ENCODE data around the gene KCNK6.

The KCNK6 gene

DNA sequence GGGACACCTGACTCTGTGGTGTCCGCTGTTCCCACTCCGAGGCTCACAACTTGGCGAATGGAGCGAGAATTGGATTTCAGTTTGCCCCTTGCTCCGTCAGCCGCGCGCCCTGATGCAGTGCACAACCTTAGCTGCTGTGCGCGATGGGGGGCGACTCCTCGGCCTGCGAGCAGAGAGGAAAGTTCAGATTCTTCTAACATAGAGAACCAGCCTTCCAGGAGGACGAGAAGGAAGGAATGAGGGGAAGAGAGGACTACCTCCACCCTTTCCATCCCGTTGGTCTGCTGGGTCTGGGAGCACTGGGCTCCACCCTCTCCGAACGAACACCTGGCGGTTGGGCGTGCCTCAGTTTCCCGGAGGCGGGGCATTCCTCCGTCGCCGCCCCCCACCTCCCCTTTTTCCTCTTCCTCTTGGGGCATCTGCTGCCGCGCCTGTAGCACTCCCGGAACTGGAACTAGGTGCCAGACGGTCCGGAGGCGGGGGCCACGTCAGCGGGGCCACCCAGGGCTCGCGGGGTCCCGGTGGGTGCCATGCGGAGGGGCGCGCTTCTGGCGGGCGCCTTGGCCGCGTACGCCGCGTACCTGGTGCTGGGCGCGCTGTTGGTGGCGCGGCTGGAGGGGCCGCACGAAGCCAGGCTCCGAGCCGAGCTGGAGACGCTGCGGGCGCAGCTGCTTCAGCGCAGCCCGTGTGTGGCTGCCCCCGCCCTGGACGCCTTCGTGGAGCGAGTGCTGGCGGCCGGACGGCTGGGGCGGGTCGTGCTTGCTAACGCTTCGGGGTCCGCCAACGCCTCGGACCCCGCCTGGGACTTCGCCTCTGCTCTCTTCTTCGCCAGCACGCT, at the start of gene KCNK6:
Gene KCNK6, plus strand, starts transcription at position 425 of the 838 bp plus-strand sequence. Its CDS starts 106 bp downstream, at position 531.
- in situ Hi-C loops (cut with MboI; ENCODE audit: low sequenced_read_pairs) = no loop called here

DNA sequence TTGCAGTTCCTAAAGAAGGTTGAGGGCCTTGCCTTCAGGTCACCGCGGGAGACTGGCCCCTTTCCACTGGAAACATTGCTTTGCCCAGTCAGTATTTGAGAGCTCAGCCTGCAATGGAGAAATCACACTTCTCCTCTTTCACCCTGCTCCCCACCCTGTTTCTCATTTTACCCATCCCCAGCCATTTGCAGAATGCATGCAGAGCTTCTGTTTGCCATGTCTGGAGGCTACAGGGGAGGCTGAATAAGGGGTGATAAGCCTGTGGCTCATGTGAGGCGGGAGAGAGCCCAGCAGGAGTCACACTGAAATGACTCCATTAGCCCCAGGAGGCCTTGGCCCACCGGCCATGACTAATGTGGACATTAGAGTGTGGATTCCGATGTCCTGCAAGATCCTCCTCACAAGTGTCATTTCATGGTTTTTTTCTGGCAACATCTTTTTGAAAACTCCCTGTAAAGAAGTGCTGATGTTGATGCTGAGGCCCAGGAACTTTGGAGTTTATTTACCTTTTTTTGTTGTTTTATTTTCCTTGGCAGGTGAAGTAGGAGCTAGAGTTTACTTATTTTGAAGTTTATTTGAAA, 49.0 kb upstream of the KCNK6 start:
- in situ Hi-C loops (cut with MboI; ENCODE audit: low sequenced_read_pairs) = no loop called here

DNA sequence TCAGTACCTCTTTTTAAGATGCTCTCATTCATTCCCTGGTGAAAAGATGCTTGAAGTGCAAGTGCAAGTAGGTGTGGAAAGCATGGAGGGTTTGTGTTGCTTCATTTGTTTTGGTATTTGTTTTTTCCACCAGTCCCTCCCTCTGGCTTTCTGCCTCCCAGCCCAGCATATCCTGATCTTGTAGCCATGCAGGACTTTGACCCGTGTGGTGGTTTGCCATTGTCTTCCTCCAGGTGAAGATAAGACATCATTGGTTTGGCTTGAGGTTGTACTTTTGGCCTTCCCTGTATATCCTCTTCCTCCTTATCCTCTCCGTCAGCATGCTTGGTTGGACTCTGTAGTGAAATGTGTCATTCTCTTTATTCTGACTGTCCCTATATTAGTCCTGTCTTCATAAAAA, 46.1 kb upstream of the KCNK6 start:
- in situ Hi-C loops (cut with MboI; ENCODE audit: low sequenced_read_pairs) = no loop called here

DNA sequence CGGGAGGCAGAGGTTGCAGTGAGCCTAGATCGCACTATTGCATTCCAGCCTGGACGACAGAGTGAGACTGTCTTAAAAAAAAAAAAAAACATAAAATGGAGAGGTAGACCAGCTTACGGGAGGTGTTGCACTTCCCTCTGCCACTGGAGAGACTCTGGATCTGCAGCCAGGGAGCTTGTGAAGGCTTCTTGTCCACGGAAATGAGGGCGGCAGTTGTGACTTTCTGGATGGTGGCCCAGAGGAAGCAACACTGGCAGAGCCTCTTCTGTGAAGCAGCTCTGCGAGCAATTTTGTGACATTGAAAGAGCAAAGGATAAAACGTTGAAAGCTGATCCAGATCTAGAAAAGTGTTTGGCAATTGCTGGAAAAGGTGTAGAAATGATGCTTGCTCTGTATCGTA, 44.9 kb upstream of the KCNK6 start:
- in situ Hi-C loops (cut with MboI; ENCODE audit: low sequenced_read_pairs) = no loop called here

DNA sequence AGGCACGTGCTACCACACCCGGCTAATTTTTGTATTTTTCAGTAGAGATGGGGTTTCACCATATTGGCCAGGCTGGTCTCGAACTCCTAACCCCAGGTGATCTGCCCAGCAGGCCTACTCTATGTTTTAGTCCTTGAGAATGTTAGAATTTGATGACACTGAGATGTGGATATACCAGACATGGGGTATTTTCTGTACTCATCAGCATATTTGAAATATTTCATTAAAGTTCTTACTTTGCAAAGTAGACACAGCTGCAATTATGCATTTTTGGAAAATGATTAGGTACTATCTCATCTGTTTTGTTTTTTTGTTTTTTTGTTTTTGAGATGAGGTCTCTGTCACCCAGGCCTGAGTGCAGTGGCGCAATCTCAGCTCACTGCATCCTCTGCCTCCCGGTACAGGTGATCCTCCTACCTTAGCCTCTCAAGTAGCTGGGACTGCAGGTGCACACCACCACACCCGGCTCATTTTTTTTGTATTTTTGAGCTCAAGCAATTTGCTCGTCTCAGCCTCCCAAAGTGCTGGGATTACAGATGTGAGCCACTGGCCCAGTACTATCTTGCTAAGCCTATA, 42.6 kb upstream of the KCNK6 start:
- in situ Hi-C loops (cut with MboI; ENCODE audit: low sequenced_read_pairs) = no loop called here

DNA sequence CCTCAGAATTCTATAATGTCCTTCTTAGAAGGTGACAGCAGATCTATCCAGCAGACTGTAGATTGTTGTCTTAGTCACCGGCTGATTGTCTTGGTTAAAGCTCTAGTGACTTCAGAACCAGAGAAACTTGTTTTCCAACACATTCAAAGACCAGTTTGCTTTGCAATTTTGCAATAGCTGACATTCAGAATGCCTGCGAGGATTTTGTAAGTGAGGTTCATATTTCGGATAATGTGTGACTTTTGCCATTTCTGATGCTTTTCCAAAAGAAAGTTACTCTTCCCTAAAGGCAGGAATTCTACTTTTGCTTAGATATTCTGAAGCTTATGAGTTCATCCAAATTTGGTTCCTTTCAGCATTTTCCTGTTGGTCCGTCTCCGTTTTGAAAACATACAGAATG, 42.1 kb upstream of the KCNK6 start:
- in situ Hi-C loops (cut with MboI; ENCODE audit: low sequenced_read_pairs) = no loop called here

DNA sequence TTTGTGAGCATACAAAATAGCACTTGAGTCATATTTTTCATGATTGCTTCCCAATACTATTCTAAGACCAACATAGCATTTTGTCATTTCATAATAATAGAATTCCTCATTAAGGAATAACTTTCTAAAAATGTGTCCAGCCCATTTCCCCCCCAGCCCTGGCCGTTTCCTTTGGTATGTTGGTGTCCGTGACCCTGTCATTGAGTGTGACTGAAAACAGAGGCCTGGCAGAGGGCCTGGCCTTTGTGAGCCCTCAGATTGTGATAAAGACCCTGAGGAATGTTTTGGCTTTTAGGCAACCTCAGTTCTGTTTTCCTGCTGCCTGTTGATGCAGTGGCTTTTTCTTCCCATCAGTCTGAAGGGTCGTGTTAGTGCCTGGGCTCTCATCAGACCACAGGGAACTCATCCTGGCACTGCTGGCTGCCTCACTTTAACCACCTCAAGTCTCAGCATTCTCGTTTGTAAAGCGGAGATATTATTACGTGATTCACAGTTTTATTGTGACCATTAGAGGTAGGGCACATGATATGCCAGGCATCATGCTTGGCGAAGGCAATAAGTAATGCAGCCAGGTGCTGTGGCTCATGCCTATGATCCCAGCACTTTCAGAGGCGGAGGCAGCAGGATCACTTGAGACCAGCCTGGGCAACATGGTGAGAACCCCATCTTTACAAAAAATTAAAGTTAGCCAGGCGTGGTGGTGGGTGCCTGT, 41.5 kb upstream of the KCNK6 start:
- in situ Hi-C loops (cut with MboI; ENCODE audit: low sequenced_read_pairs) = no loop called here

DNA sequence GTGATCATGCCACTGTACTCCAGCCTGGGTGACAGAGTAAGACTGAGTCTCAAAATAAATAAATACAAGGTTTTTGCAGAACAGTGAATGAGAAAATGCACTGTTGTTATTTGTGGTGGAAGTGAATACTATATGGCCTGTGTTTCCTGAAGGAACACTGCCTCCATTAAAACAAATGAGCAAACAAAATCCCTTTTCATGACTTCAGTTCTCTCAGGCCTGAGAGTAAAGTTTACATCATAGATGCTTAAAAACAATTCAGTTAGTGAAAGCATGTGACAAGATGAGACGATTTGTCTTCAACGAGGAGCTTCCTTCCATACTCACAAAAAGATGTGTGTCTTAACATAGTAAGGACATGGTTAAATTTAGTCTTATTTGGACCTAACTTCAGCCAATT, 40.9 kb upstream of the KCNK6 start:
- in situ Hi-C loops (cut with MboI; ENCODE audit: low sequenced_read_pairs) = no loop called here

DNA sequence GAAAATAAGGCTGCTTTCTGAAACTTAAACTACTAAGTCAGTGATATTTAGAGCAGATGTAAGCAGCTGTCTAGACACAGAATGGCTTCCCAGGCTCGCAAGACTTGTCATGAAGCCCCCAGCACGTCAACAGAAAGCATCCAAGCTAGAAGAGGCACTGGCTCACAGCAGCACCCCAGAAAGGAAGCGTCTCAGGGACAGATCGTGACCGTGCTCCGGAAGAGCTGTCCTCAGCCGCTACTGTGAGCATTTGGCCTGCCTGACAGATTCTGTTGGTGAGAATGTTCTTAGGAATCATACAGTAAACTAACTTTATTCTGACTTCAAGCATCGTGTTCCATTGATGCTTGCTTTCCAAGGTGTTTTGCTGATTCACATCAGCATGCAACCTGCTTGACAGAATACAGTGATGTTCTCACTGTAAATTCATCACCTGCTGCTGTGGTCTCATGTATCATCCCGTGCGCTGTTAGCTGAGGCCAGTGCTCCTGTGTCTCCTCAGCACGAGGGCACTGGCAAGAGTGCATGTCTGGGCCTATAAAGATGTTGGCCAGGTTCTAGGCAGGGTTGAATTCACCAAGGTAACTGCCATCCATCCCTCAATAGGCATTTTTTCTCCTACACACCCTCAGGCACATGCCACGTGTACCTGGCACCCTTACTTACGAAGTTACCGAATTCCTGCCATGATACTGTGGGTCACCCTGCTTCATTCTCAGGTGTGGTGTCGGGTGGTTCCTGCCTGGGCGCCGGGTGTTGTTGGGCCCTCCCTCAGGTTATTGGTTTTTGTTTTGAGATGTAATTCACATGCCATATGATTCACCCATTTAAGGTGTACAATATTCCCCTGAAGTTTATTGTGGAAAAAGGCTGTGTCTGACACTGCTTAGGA, 39.4 kb upstream of the KCNK6 start:
- in situ Hi-C loops (cut with MboI; ENCODE audit: low sequenced_read_pairs) = no loop called here

DNA sequence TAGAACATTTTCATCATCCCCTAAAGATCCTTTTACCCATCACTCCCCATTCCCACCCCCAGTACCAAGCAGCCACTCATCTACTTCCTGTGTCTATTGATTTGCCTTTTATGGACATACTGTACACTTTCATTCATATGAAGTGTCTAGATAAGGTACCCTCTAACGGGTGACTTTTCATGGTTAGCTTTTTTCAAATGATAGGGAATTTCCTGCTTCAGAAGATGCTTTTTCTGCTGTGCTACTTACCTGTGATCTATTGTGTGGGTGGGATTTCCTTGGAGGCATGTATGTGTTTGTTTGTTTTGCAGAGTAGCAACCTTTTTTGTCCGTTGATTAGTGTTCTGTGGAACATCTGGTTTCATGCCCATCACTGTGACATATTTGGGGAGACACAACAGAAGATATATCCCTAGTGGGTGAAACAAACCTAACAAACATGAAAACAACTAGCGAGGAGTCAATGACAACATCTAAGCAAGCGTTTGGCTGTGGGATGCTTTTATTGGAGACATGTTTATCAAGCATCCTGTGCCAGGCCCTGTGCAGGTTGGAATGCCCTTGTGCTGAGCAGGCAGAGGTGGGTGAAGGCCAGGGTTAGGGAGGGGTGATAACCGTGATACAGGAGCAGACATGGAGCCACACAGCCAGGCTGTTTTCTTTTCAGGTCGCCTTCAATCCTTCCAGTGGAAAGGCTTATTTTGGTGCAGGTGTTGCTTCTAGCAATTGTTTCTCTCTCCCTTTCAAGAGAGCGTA, 37.7 kb upstream of the KCNK6 start:
- in situ Hi-C loops (cut with MboI; ENCODE audit: low sequenced_read_pairs) = no loop called here

DNA sequence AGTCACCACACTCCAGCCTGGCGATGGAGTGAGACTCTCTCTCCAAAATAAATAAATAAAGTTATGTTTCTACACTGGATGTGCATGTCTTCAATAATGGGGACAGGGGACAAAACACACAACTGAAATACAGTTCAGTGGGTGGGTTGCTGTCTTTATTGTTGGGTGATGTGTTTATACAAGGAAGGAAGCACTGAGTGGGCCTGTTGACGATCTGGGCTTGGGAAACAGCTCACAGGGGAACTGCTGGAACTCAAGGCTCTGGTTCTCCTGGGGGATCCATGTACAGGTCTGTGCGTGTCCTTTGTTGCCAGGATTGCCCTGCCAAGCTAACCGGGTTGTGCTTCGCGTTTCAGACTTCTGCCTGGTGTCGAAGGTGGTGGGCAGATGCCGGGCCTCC, 36.4 kb upstream of the KCNK6 start:
- in situ Hi-C loops (cut with MboI; ENCODE audit: low sequenced_read_pairs) = no loop called here

DNA sequence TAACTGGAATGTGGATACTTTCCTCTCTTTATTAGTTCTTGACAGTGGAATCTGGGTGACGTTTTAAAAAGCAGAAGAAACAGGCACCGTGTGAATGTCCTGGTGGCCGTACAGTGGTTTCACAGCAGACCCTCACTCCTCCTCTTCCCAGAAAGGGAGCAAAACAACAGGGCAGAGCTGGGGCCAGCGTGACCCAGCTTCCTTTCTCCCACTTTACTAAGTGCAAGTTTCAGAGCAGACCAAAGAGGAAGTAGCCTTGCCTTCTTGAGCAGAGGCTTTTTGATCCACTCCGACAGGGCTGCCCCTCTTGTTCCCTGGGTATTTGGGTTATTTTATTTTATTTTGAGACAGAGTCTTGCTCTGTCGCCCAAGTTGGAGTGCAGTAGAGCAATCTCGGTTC, 35.2 kb upstream of the KCNK6 start:
- in situ Hi-C loops (cut with MboI; ENCODE audit: low sequenced_read_pairs) = no loop called here

DNA sequence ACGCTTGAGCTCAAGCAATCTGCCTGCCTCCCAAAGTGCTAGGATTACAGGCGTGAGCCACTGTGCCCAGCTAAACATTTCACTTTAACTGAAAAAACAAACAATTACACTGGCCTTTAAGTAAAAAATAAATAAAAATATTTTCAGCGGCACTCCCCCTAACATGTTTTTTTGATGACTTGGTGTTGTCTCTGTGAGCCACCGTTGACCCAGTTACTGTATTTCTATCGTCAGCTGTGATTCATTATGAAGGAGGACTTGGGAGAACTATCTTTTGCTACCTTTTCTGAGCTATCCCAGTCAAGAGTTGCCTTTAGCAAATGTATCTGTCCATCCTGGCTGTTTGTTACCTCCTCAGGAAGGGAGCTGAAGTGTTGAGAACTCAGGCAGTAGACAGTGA, 34.1 kb upstream of the KCNK6 start:
- in situ Hi-C loops (cut with MboI; ENCODE audit: low sequenced_read_pairs) = no loop called here

DNA sequence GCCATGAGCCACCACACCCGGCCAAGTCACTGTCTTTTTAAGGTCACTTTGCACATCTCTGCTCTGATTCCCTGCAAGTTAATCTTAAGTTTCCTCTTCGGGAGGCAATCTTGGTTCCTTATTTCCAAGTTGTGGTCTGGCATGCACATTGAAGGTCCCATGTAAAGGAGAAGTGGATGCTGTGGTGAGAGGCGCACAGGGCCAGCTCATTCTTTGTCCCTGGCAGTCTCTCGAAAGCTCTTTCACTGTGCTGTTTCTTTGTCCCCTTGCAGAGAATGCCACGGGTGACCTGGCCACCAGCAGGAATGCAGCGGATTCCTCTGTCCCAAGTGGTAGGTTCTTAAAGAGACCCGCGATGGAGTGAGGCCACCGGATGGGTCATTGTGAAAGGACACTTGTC, 32.0 kb upstream of the KCNK6 start:
- in situ Hi-C loops (cut with MboI; ENCODE audit: low sequenced_read_pairs) = no loop called here

DNA sequence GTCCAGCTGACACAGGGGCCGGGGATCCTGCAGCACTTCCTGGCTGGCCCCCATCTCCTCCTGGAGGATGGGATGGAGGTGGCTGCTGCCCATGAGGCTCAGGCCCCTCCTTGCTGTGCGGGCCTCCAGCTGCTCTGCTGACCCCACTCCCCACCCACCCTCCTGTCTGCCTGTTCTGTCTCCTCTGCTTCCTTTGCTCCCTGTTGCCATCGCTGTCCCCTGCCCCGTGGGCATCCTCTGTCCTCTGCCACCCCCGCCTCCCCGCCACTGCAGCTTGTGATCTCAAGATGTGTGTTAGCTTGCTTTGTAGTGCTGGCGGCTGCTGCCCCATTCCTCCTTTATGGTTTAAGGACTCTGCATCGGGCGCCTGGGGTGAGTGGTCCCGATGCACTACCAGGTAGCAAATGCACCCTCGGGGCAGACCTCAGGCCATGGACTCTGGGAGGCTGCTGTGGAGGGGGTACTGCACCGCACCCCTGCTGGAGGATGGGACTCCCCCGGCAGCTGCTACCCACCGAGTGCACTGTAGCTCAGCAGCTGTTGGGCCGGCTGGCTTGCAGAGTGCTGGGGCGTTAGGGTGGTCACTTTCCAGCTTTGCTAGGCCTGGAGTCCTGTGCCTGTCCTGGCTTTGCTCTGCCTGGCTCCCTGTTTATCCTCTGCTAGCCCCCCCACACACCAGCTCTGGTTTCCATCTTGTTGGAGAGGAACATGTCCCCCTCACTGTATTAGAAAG, 31.4 kb upstream of the KCNK6 start:
- in situ Hi-C loops (cut with MboI; ENCODE audit: low sequenced_read_pairs) = no loop called here

DNA sequence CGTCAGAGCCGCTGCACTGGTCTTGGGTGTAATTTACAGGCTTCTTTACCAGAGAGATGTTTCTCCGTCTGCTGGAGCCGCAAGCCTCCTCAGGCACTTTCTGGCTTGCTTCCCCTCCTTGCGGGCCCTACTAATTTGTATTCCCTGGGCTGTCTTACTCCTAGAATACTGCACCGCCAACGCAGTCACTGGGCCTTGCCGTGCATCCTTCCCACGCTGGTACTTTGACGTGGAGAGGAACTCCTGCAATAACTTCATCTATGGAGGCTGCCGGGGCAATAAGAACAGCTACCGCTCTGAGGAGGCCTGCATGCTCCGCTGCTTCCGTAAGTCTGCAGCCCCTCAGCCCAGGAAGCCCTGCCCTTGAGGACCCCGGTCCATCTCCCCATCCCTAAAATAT, 29.7 kb upstream of the KCNK6 start:
- in situ Hi-C loops (cut with MboI; ENCODE audit: low sequenced_read_pairs) = no loop called here

DNA sequence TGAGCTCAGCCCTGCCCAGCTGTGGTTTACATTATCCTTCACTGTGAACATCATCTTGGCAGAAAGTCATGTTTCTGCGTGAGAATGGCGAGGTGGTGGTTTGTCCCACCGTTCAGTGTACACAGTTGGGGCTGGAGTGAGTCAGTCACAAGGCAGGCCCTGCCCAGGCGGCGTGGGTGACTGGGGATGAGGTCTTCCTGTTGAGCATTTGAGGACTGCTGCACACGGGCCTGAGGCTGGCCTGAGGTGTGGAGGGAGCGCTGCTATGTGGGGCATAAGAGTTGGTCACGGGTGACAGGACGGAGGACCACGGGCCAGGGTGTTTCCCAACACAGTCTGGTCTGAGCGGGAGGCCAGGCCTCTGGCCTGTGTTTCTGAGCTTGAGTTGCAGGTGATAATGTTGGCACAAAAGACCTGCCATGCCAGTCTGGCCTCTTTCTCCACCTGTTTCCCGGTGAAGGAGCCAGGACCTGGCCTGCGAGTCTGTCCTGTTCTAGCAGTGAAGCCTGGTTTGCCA, 29.0 kb upstream of the KCNK6 start:
- in situ Hi-C loops (cut with MboI; ENCODE audit: low sequenced_read_pairs) = no loop called here

DNA sequence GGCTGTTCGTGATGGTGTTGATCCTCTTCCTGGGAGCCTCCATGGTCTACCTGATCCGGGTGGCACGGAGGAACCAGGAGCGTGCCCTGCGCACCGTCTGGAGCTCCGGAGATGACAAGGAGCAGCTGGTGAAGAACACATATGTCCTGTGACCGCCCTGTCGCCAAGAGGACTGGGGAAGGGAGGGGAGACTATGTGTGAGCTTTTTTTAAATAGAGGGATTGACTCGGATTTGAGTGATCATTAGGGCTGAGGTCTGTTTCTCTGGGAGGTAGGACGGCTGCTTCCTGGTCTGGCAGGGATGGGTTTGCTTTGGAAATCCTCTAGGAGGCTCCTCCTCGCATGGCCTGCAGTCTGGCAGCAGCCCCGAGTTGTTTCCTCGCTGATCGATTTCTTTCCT, 27.8 kb upstream of the KCNK6 start:
- in situ Hi-C loops (cut with MboI; ENCODE audit: low sequenced_read_pairs) = no loop called here

DNA sequence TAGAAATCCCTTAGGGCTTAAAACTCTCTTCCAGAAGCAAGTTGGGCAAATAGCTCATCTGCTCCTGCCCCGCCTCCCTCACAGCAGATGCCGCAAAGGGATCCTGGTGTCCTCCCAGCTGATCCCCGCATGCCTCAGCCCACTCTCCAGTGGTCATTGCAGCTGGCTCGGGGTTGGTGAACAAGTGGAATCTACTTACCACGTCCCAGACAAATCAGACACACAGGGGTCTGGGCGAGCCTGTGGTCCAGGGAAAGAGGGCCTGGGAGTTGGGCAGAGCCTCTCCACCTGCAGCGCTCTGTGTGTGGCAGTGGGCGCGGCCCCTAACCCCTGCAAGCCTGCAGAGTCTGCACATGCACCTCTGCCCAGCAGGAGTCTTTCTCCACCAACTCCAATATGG, 26.4 kb upstream of the KCNK6 start:
- in situ Hi-C loops (cut with MboI; ENCODE audit: low sequenced_read_pairs) = no loop called here

All from HL-60/S4 (cell line).